CD14-positive monocyte (primary cell): Measurements from ENCODE around the gene ELMO1. TPM values are rescaled to one million over a fixed set of nuclear protein-coding genes. Genes with fewer than 3 reads are reported as not detected.

Experiments used
- DNase-seq, 3 donors: peaks; one replicate each; pipeline ENCODE4 v3.0.0-alpha.2; 2011 to 2022
- H2AFZ ChIP-seq: 2 replicates; pipeline ENCODE4 v1.6.0; 2012; ENCODE audit warnings: mild to moderate bottlenecking, low read depth, low read length, inconsistent platforms; ENCODE audit not compliant: insufficient read depth, poor library complexity, severe bottlenecking
- H3K27ac ChIP-seq, 2 donors: 1 replicate in 1 of 2; 2 replicates in 1 of 2; pipeline ENCODE4 v1.5.1; 2012 to 2013; ENCODE audit warnings: low read length in 2 of 2, control low read depth in 1 of 2, inconsistent platforms in 1 of 2, low read depth in 1 of 2, mild to moderate bottlenecking in 1 of 2
- H3K27me3 ChIP-seq, 2 donors: one replicate each; pipeline versions ENCODE4 v1.6.0 to v1.6.1; 2011 to 2013; ENCODE audit warnings: low read length in 2 of 2; ENCODE audit not compliant: control insufficient read depth in 2 of 2, insufficient read depth in 2 of 2
- H3K36me3 ChIP-seq, 2 donors: replicated peaks in 1 of 2; 1 replicate in 1 of 2; 2 replicates in 1 of 2; pipeline versions ENCODE4 v1.5.1 to v1.6.1; 2012 to 2013; ENCODE audit warnings: low read length in 2 of 2, control low read depth in 1 of 2, inconsistent platforms in 1 of 2, mild to moderate bottlenecking in 1 of 2; ENCODE audit not compliant: insufficient read depth in 2 of 2, control insufficient read depth in 1 of 2
- H3K4me1 ChIP-seq, 2 donors: 1 replicate in 1 of 2; 2 replicates in 1 of 2; pipeline versions ENCODE4 v1.5.1 to v1.6.1; 2012 to 2013; ENCODE audit warnings: low read length in 2 of 2, control low read depth in 1 of 2, inconsistent platforms in 1 of 2, mild to moderate bottlenecking in 1 of 2, moderate library complexity in 1 of 2; ENCODE audit not compliant: insufficient read depth in 2 of 2, control insufficient read depth in 1 of 2
- H3K4me2 ChIP-seq: replicated peaks from 2 replicates; pipeline ENCODE3; 2012; ENCODE audit warnings: low read length, moderate library complexity, mild to moderate bottlenecking; ENCODE audit not compliant: poor library complexity, severe bottlenecking; ENCODE audit errors: extremely low read depth
- H3K4me3 ChIP-seq, 3 experiments: fragments of 200-600 bp in 1 of 3; sonication (generic) in 1 of 3; replicated peaks in 1 of 3; 1 replicate in 2 of 3; 2 replicates in 1 of 3; pipeline ENCODE4 v1.5.1; 2011 to 2013; ENCODE audit warnings: low read length in 3 of 3, mild to moderate bottlenecking in 3 of 3, control low read depth in 2 of 3, low read depth in 2 of 3, inconsistent platforms in 1 of 3, moderate library complexity in 1 of 3
- H3K79me2 ChIP-seq: 2 replicates; pipeline ENCODE4 v1.6.0; 2012; ENCODE audit warnings: mild to moderate bottlenecking, control low read depth, inconsistent platforms, low read length, moderate library complexity; ENCODE audit not compliant: insufficient read depth
- H3K9ac ChIP-seq: 2 replicates; pipeline ENCODE4 v1.6.0; 2017; ENCODE audit warnings: low read length, mild to moderate bottlenecking; ENCODE audit not compliant: insufficient read depth, poor library complexity, severe bottlenecking
- H3K9me3 ChIP-seq, 2 donors: replicated peaks in 1 of 2; 1 replicate in 1 of 2; 2 replicates in 1 of 2; pipeline versions ENCODE4 v1.5.1 to v1.6.1; 2012 to 2013; ENCODE audit warnings: low read length in 2 of 2, control low read depth in 1 of 2; ENCODE audit not compliant: control insufficient read depth in 1 of 2, insufficient read depth in 1 of 2
- H4K20me1 ChIP-seq: 2 replicates; pipeline ENCODE4 v1.6.0; 2012; ENCODE audit warnings: mild to moderate bottlenecking, low read length, control low read depth, moderate library complexity; ENCODE audit not compliant: insufficient read depth
- H3K27ac Mint-ChIP-seq, 7 donors: one replicate each; pipeline ENCODE4 v1.8.0; 2020; ENCODE audit warnings: mild to moderate bottlenecking in 7 of 7, mixed read lengths in 7 of 7, moderate library complexity in 6 of 7, inconsistent platforms in 2 of 7
- H3K27me3 Mint-ChIP-seq, 3 donors: one replicate each; pipeline ENCODE4 v1.8.0; 2021 to 2022; ENCODE audit warnings: low read depth in 3 of 3, mild to moderate bottlenecking in 3 of 3, mixed read lengths in 3 of 3, moderate library complexity in 3 of 3, inconsistent platforms in 1 of 3
- H3K36me3 Mint-ChIP-seq, 2 donors: one replicate each; pipeline ENCODE4 v1.8.0; 2020; ENCODE audit warnings: mixed read lengths in 2 of 2, inconsistent platforms in 1 of 2, mild to moderate bottlenecking in 1 of 2
- H3K4me1 Mint-ChIP-seq: one replicate; pipeline ENCODE4 v1.8.0; 2020; ENCODE audit warnings: mild to moderate bottlenecking, mixed read lengths
- H3K4me3 Mint-ChIP-seq, 2 donors: one replicate each; pipeline ENCODE4 v1.8.0; 2020; ENCODE audit warnings: mild to moderate bottlenecking in 2 of 2, mixed read lengths in 2 of 2, moderate library complexity in 1 of 2
- H3K9me3 Mint-ChIP-seq, 7 donors: one replicate each; pipeline ENCODE4 v1.8.0; 2020 to 2022; ENCODE audit warnings: mixed read lengths in 7 of 7, mild to moderate bottlenecking in 6 of 7, moderate library complexity in 6 of 7, inconsistent platforms in 2 of 7
- WGBS: methylation state at CpG from one replicate; pipeline ENCODE4 v1.1.5; 2013; ENCODE audit warnings: missing lambda C conversion rate; ENCODE audit not compliant: insufficient coverage; 5-methylcytosine and 5-hydroxymethylcytosine counted together
- intact Hi-C, 2 donors: fragments of 100-400 bp; cut with micrococcal nuclease; formaldehyde crosslinking; loops; one replicate each; pipeline versions ENCODE4 v1.15.0 to v1.15.1; 2023
- polyA plus RNA-seq, 3 donors: library from polyadenylated mRNA; depleted of rRNA in 1 of 3; unstranded in 2 of 3; stranded (reverse) in 1 of 3; fragments of 300-500 nt in 2 of 3; fragments of >200 nt in 1 of 3; fragmentation: Illumina TruSeq in 2 of 3; gene quantifications; 1 replicate in 2 of 3; 2 replicates in 1 of 3; pipeline ENCODE4 v1.2.3, GENCODE V29; 2012 to 2021
- TF ChIP-seq, protein P1 (sequence below): fragments of 200-600 bp; IDR thresholded peaks from one replicate; pipeline ENCODE4 v1.8.0; 2022; ENCODE audit warnings: antibody characterized with exemption, mild to moderate bottlenecking

The ELMO1 gene
- polyA plus RNA-seq, 3 donors = 46.6 to 50.2 (median 46.7) TPM

GRCh38 chr7:37095122-37095521 is 353.5 kb downstream of the ELMO1 start:
- Histone ChIP-seq H3K4me3 (no peak overlapping the region), H2AFZ (no peak overlapping the region), H3K27me3 (no peaks in the 10 kb centered on the region), H3K9me3 (no peaks in the 10 kb centered on the region), H3K79me2 (peaks cover 5% of the 10 kb centered on the region), H3K9ac (no peak overlapping the region), H3K36me3 (peaks cover 23 to 34% of the 10 kb centered on the region in 2 donors), H3K4me1 (peaks cover 11 to 20% of the 10 kb centered on the region in 2 donors), H4K20me1 (peaks cover 9% of the 10 kb centered on the region), H3K4me2 (no peak overlapping the region), H3K27ac (no peak overlapping the region)
- Mint-ChIP-seq H3K9me3 (peaks cover 0 to 4% (median 0%) of the 10 kb centered on the region in 7 donors), H3K4me3 (no peak overlapping the region), H3K27me3 (no peaks in the 10 kb centered on the region), H3K36me3 (peaks cover 42% of the 10 kb centered on the region in 2 donors), H3K4me1 (peaks cover 16% of the 10 kb centered on the region), H3K27ac (peak overlapping the region in 2 of 7 donors; percentile 22 to 53)
- no peak for DNase-seq
- WGBS = no CpG with 5 or more reads among the region's 1 CpG
- intact Hi-C loops = no loop called here
- TF ChIP-seq, protein P1, sequence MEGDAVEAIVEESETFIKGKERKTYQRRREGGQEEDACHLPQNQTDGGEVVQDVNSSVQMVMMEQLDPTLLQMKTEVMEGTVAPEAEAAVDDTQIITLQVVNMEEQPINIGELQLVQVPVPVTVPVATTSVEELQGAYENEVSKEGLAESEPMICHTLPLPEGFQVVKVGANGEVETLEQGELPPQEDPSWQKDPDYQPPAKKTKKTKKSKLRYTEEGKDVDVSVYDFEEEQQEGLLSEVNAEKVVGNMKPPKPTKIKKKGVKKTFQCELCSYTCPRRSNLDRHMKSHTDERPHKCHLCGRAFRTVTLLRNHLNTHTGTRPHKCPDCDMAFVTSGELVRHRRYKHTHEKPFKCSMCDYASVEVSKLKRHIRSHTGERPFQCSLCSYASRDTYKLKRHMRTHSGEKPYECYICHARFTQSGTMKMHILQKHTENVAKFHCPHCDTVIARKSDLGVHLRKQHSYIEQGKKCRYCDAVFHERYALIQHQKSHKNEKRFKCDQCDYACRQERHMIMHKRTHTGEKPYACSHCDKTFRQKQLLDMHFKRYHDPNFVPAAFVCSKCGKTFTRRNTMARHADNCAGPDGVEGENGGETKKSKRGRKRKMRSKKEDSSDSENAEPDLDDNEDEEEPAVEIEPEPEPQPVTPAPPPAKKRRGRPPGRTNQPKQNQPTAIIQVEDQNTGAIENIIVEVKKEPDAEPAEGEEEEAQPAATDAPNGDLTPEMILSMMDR = no peak

DNA sequence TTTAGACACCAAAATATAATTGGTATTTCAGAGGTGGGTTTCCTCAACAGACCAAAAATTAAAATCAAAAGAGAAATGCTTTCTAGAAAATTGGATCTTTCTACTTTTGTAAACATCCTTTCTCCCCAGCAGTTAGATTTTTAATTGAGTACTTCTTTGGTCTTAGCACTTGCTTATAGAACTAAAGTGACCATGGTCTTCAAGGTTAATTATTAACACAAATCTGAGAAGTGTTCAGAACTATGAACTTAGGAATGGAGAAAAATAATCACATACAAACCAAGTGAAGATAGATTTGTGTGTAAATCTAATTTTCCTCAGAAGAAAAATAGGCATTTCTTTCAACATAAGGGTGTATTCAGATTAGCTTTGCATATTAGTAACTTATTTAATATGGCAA is 355.4 kb downstream of the ELMO1 start:
- H3K4me3 ChIP-seq = no peak overlapping the region
- H3K9me3 ChIP-seq = no peaks in the 10 kb centered on the region
- peaks cover 9% of the 10 kb centered on the region for H4K20me1 ChIP-seq
- H3K27me3 ChIP-seq = no peaks in the 10 kb centered on the region
- H3K9ac ChIP-seq = no peak overlapping the region
- no peak overlapping the region for H3K4me3 Mint-ChIP-seq
- TF ChIP-seq, protein P1 = no peak
- H3K36me3 Mint-ChIP-seq = peaks cover 42 to 43% of the 10 kb centered on the region in 2 donors
- H3K4me2 ChIP-seq = no peak overlapping the region
- peaks cover 16% of the 10 kb centered on the region for H3K4me1 Mint-ChIP-seq
- DNase-seq = no peak
- H3K36me3 ChIP-seq = peaks cover 23 to 50% of the 10 kb centered on the region in 2 donors
- peak overlapping the region in 1 of 2 donors; percentile 78 for H3K27ac ChIP-seq
- H3K9me3 Mint-ChIP-seq = peaks cover 0 to 4% (median 0%) of the 10 kb centered on the region in 7 donors
- H3K79me2 ChIP-seq = peaks cover 5% of the 10 kb centered on the region
- no peaks in the 10 kb centered on the region for H3K27me3 Mint-ChIP-seq
- H2AFZ ChIP-seq = no peak overlapping the region
- intact Hi-C loops = no loop called here
- peak overlapping the region in 3 of 7 donors; percentile 23 to 94 (median 89) for H3K27ac Mint-ChIP-seq
- peaks cover 11 to 20% of the 10 kb centered on the region in 2 donors for H3K4me1 ChIP-seq
